ENCODE measurements around the gene VWF. TPM values are rescaled to one million over a fixed set of nuclear protein-coding genes. Genes with fewer than 3 reads are reported as not detected.

VWF gene
- total and polyA plus RNA-seq, 2 donors (not counting 3 experiments of a cell fraction or from before 2014, with no cell fraction given): 1,041 to 2,328 TPM

DNA sequence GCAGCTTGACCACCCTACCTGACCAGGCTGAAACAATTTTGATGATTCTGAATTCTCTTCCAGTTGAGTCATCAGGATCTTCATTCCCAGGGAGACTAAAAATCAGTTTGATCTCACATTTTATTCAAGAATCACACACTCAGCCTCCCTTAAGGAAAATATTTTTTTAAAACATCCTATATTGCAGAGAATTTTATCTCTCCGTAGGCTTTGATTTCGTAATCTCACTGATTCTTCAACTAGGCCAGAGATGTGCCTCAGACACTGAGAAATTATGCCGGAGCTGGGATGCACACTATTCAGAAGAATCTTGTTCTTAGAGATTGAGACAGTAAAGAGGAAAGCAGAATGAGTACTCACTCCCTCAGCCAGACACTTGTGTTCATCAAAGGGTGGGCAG, 172.4 kb downstream of the VWF start:
- Histone ChIP-seq H3K9me1 (replicated peaks; ENCODE audit: control insufficient read depth, extremely low read depth, insufficient read depth, low read length) (no peaks in the 10 kb centered on the region), H3K27me3 (ENCODE audit: control insufficient read depth in 2 of 2, insufficient read depth in 2 of 2, low read length in 2 of 2) (no peaks in the 10 kb centered on the region), H2AFZ (ENCODE audit: low read depth, low read length) (no peak overlapping the region), H3K79me2 (ENCODE audit: control insufficient read depth, insufficient read depth, low read length) (no peaks in the 10 kb centered on the region), H3K4me3 (replicated peaks in 1 of 3; ENCODE audit: insufficient read depth in 1 of 3, low read depth in 1 of 3, low read length in 3 of 3) (no peak overlapping the region), H4K20me1 (replicated peaks; ENCODE audit: control insufficient read depth, extremely low read depth, insufficient read depth, low read length) (peaks cover 11% of the 10 kb centered on the region), H3K9ac (replicated peaks; ENCODE audit: extremely low read depth, insufficient read depth, low read length) (no peak overlapping the region), H3K4me1 (ENCODE audit: control insufficient read depth, extremely low read depth, insufficient read depth, low read length) (no peaks in the 10 kb centered on the region), H3K27ac (ENCODE audit: insufficient read depth, low read depth, low read length) (no peak overlapping the region), H3K9me3 (replicated peaks; ENCODE audit: control insufficient read depth, insufficient read depth, low read length) (no peaks in the 10 kb centered on the region), H3K36me3 (ENCODE audit: control insufficient read depth in 2 of 2, extremely low read depth in 1 of 2, insufficient read depth in 2 of 2, low read length in 2 of 2) (peaks cover 65 to 78% of the 10 kb centered on the region in 2 experiments), H3K4me2 (ENCODE audit: insufficient read depth, low read length) (no peak overlapping the region)
- TF ChIP-seq POLR2A (IDR thresholded peaks at IDR 0.05; ENCODE audit: low read depth, low read length) (no peak), FOS (IDR thresholded peaks at IDR 0.05; ENCODE audit: borderline replicate concordance, insufficient read depth, low read length) (no peak), MYC (IDR thresholded peaks at IDR 0.05; ENCODE audit: low read depth, low read length) (no peak), EZH2 (IDR thresholded peaks at IDR 0.05; ENCODE audit: borderline replicate concordance, low read depth, low read length, severe bottlenecking) (no peak), JUN (IDR thresholded peaks at IDR 0.05; ENCODE audit: borderline replicate concordance, insufficient read depth, insufficient read length, low read depth) (no peak), GATA2 (IDR thresholded peaks at IDR 0.05; ENCODE audit: insufficient read depth, insufficient read length, low read depth, low read length) (no peak), POLR2AphosphoS5 (IDR thresholded peaks at IDR 0.05; ENCODE audit: insufficient read depth, low read depth, low read length) (no peak)
- TF ChIP-seq, protein P1, sequence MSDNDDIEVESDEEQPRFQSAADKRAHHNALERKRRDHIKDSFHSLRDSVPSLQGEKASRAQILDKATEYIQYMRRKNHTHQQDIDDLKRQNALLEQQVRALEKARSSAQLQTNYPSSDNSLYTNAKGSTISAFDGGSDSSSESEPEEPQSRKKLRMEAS (IDR thresholded peaks at IDR 0.05; ENCODE audit: insufficient read depth, insufficient read length): no peak
- TF ChIP-seq, protein P2, sequence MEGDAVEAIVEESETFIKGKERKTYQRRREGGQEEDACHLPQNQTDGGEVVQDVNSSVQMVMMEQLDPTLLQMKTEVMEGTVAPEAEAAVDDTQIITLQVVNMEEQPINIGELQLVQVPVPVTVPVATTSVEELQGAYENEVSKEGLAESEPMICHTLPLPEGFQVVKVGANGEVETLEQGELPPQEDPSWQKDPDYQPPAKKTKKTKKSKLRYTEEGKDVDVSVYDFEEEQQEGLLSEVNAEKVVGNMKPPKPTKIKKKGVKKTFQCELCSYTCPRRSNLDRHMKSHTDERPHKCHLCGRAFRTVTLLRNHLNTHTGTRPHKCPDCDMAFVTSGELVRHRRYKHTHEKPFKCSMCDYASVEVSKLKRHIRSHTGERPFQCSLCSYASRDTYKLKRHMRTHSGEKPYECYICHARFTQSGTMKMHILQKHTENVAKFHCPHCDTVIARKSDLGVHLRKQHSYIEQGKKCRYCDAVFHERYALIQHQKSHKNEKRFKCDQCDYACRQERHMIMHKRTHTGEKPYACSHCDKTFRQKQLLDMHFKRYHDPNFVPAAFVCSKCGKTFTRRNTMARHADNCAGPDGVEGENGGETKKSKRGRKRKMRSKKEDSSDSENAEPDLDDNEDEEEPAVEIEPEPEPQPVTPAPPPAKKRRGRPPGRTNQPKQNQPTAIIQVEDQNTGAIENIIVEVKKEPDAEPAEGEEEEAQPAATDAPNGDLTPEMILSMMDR (IDR thresholded peaks at IDR 0.05; ENCODE audit: extremely low read depth in 1 of 2, insufficient read depth in 1 of 2, low read depth in 1 of 2, low read length in 2 of 2): no peak
- DNase-seq (ENCODE audit: low read depth, low spot score) (no peak), FAIRE-seq (no peak)
- no TSS peak for BruUV-seq (replicated peaks)
- dilution Hi-C loops (cut with MboI; ENCODE audit: extremely low pct_ligation_motif_present, low sequenced_read_pairs): no loop called here
- CTCF ChIA-PET: no interaction called here
- POLR2A ChIA-PET: no interaction called here
- intact Hi-C loops (cut with micrococcal nuclease): no loop called here

All from endothelial cell of umbilical vein (primary cell).